CD4-positive, alpha-beta T cell (primary cell): ENCODE measurements around the gene ADISSP. TPM values are rescaled to one million over a fixed set of nuclear protein-coding genes. Genes with fewer than 3 reads are reported as not detected.

Source experiments
- ATAC-seq: fragments of 200-7000 bp; cut with Tn5 transposase; one replicate; pipeline ENCODE4 v1.10.0; 2022; ENCODE audit warnings: mild to moderate bottlenecking; ENCODE audit not compliant: poor library complexity
- CTCF ChIA-PET: fragments of 350-600 bp; sonication (Branson Sonifier 250); formaldehyde crosslinking; loops from one replicate; lab custom pipeline; 2021; ENCODE audit warnings: antibody characterized with exemption, inconsistent platforms; lab: Charles Lee
- POLR2A ChIA-PET: fragments of 350-600 bp; sonication (Branson Sonifier 250); formaldehyde crosslinking; loops from one replicate; lab custom pipeline; 2021; ENCODE audit warnings: antibody characterized with exemption, inconsistent platforms; lab: Charles Lee
- DNase-seq, 14 experiments: peaks; one replicate each; pipeline ENCODE4 v3.0.0-alpha.2; 2013 to 2020; ENCODE audit warnings: mixed read lengths in 2 of 14
- H3K27ac ChIP-seq, 2 donors: one replicate each; pipeline versions ENCODE4 v1.5.1 to v1.7.0; 2013; ENCODE audit warnings: low read length in 2 of 2, low read depth in 1 of 2, mild to moderate bottlenecking in 1 of 2
- H3K27me3 ChIP-seq, 2 experiments: 1 replicate in 1 of 2; 2 replicates in 1 of 2; pipeline versions ENCODE4 v1.6.1 to v1.7.0; 2013; ENCODE audit warnings: low read length in 2 of 2, control low read depth in 1 of 2, mild to moderate bottlenecking in 1 of 2, moderate library complexity in 1 of 2; ENCODE audit not compliant: insufficient read depth in 2 of 2, control insufficient read depth in 1 of 2
- H3K36me3 ChIP-seq: one replicate; pipeline ENCODE4 v1.6.1; 2013; ENCODE audit warnings: low read length, control low read depth; ENCODE audit not compliant: insufficient read depth
- H3K4me1 ChIP-seq: one replicate; pipeline ENCODE4 v1.6.1; 2013; ENCODE audit warnings: low read length, control low read depth; ENCODE audit not compliant: insufficient read depth
- H3K4me3 ChIP-seq: one replicate; pipeline ENCODE4 v1.5.1; 2013; ENCODE audit warnings: mild to moderate bottlenecking, low read length, moderate library complexity
- H3K9me3 ChIP-seq, 2 experiments: 1 replicate in 1 of 2; 2 replicates in 1 of 2; pipeline versions ENCODE4 v1.6.1 to v1.7.0; 2013; ENCODE audit warnings: low read length in 2 of 2, mild to moderate bottlenecking in 2 of 2, control low read depth in 1 of 2, moderate library complexity in 1 of 2; ENCODE audit not compliant: control insufficient read depth in 1 of 2, insufficient read depth in 1 of 2
- H3K27ac Mint-ChIP-seq: one replicate; pipeline ENCODE4 v1.8.0; 2020; ENCODE audit warnings: mixed read lengths
- H3K27me3 Mint-ChIP-seq: one replicate; pipeline ENCODE4 v1.8.0; 2021; ENCODE audit warnings: mixed read lengths
- H3K36me3 Mint-ChIP-seq: one replicate; pipeline ENCODE4 v1.8.0; 2021; ENCODE audit warnings: low read depth, mixed read lengths
- H3K4me1 Mint-ChIP-seq: one replicate; pipeline ENCODE4 v1.8.0; 2021; ENCODE audit warnings: low read depth, mixed read lengths
- H3K4me3 Mint-ChIP-seq: one replicate; pipeline ENCODE4 v1.8.0; 2020; ENCODE audit warnings: mild to moderate bottlenecking, mixed read lengths
- H3K9me3 Mint-ChIP-seq: one replicate; pipeline ENCODE4 v1.8.0; 2020; ENCODE audit warnings: mixed read lengths
- intact Hi-C, 2 experiments: fragments of 100-400 bp; cut with DNase I in 1 of 2; cut with micrococcal nuclease in 1 of 2; formaldehyde crosslinking; loops; one replicate each; pipeline versions ENCODE4 v1.15.1 to v1.9.0; 2023 to 2025; cut with DNase I, micrococcal nuclease
- total RNA-seq, 174 experiments: library from RNA in 2 of 174; stranded (reverse) in 2 of 174; gene quantifications; one replicate each; pipeline ENCODE4 v1.2.3 and lab custom pipeline; 2021 to 2026
- TF ChIP-seq, protein P1 (sequence below): fragments of 200-600 bp; IDR thresholded peaks from one replicate; pipeline ENCODE4 v1.8.0; 2022; ENCODE audit warnings: antibody characterized with exemption, mild to moderate bottlenecking

The ADISSP gene
- total RNA-seq, 2 experiments from 2014 or later = 11.2 to 11.6 TPM

- Histone ChIP-seq H3K4me1 (peaks cover 6% of the 10 kb centered on the region), H3K4me3 (no peak overlapping the region), H3K27ac (no peak overlapping the region), H3K9me3 (no peaks in the 10 kb centered on the region), H3K27me3 (no peaks in the 10 kb centered on the region), H3K36me3 (peaks cover 3% of the 10 kb centered on the region)
- TF ChIP-seq, protein P1, sequence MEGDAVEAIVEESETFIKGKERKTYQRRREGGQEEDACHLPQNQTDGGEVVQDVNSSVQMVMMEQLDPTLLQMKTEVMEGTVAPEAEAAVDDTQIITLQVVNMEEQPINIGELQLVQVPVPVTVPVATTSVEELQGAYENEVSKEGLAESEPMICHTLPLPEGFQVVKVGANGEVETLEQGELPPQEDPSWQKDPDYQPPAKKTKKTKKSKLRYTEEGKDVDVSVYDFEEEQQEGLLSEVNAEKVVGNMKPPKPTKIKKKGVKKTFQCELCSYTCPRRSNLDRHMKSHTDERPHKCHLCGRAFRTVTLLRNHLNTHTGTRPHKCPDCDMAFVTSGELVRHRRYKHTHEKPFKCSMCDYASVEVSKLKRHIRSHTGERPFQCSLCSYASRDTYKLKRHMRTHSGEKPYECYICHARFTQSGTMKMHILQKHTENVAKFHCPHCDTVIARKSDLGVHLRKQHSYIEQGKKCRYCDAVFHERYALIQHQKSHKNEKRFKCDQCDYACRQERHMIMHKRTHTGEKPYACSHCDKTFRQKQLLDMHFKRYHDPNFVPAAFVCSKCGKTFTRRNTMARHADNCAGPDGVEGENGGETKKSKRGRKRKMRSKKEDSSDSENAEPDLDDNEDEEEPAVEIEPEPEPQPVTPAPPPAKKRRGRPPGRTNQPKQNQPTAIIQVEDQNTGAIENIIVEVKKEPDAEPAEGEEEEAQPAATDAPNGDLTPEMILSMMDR = no peak
- CTCF ChIA-PET = no interaction called here
- Mint-ChIP-seq H3K4me1 (no peaks in the 10 kb centered on the region), H3K27ac (no peak overlapping the region), H3K9me3 (no peaks in the 10 kb centered on the region), H3K4me3 (no peak overlapping the region), H3K36me3 (peaks cover 11% of the 10 kb centered on the region), H3K27me3 (no peaks in the 10 kb centered on the region)
- intact Hi-C loops = no loop called here
- POLR2A ChIA-PET = no interaction called here
- ATAC-seq (no peak), DNase-seq (no peak)
Observed at GRCh38 chr20:3760655-3761348, 6.8 kb downstream of the ADISSP start.

GRCh38 chr20:3759884-3760283, 7.7 kb downstream of the ADISSP start:
- intact Hi-C loops = no loop called here
- H3K27ac Mint-ChIP-seq = no peak overlapping the region

GRCh38 chr20:3759316-3759823, 8.2 kb downstream of the ADISSP start:
- no peaks in the 10 kb centered on the region for H3K9me3 ChIP-seq
- POLR2A ChIA-PET = no interaction called here
- CTCF ChIA-PET = interaction anchor here (0.7 kb wide), 1 partner anchor 10 kb away, joined by 3 read pairs; no protein-coding TSS in a partner anchor
- peaks cover 2% of the 10 kb centered on the region for H3K4me1 ChIP-seq
- Mint-ChIP-seq H3K4me3 (no peak overlapping the region), H3K36me3 (peaks cover 19% of the 10 kb centered on the region), H3K9me3 (no peaks in the 10 kb centered on the region), H3K27me3 (no peaks in the 10 kb centered on the region), H3K4me1 (no peaks in the 10 kb centered on the region), H3K27ac (no peak overlapping the region)
- H3K36me3 ChIP-seq = peaks cover 8% of the 10 kb centered on the region
- no peaks in the 10 kb centered on the region for H3K27me3 ChIP-seq
- no peak overlapping the region for H3K27ac ChIP-seq
- ATAC-seq = no peak
- TF ChIP-seq, protein P1 = no peak
- H3K4me3 ChIP-seq = no peak overlapping the region
- no peak for DNase-seq
- intact Hi-C loops = no loop called here

More at GRCh38 chr20:3759884-3760283, 7.7 kb downstream of the ADISSP start:
- Mint-ChIP-seq H3K36me3 (peaks cover 15% of the 10 kb centered on the region), H3K4me3 (no peak overlapping the region), H3K9me3 (no peaks in the 10 kb centered on the region), H3K27me3 (no peaks in the 10 kb centered on the region), H3K4me1 (no peaks in the 10 kb centered on the region)
- CTCF ChIA-PET = no interaction called here
- POLR2A ChIA-PET = interaction anchor here (0.5 kb wide), 1 partner anchor 121 kb away, joined by 3 read pairs; no protein-coding TSS in a partner anchor
- peaks cover 7% of the 10 kb centered on the region for H3K36me3 ChIP-seq
- H3K4me1 ChIP-seq = peaks cover 2% of the 10 kb centered on the region
- TF ChIP-seq, protein P1 = no peak
- no peaks in the 10 kb centered on the region for H3K9me3 ChIP-seq
- H3K4me3 ChIP-seq = no peak overlapping the region
- DNase-seq = no peak
- H3K27me3 ChIP-seq = no peaks in the 10 kb centered on the region
- H3K27ac ChIP-seq = no peak overlapping the region
- no peak for ATAC-seq
